K562 (cell line): Measurements from ENCODE around the gene COMTD1. TPM values are rescaled to one million over a fixed set of nuclear protein-coding genes. Genes with fewer than 3 reads are reported as not detected.

ENCODE experiments used
- BRCA1 ChIP-seq, 2 experiments: fragments of 450-650 bp in 1 of 2; sonication (generic) in 1 of 2; formaldehyde crosslinking in 1 of 2; IDR thresholded peaks; 2 replicates each; pipeline versions ENCODE4 v1.5.0 to v1.6.1; 2017 to 2020; ENCODE audit warnings: mild to moderate bottlenecking in 1 of 2, missing genetic modification reagents in 1 of 2
- BRD9 ChIP-seq: fragments of 450-650 bp; IDR thresholded peaks from 2 replicates; pipeline ENCODE4 v1.6.1; 2018; ENCODE audit warnings: low read depth; ENCODE audit not compliant: partially characterized antibody
- CTCF ChIP-seq, 3 experiments: IDR thresholded peaks in 2 of 3; conservative IDR thresholded peaks in 1 of 3; 2 replicates each; pipeline ENCODE4 v1.5.1; 2011 to 2012; ENCODE audit warnings: low read length in 3 of 3, mild to moderate bottlenecking in 3 of 3, control low read depth in 2 of 3, improper control_type of control experiment in 1 of 3, inconsistent platforms in 1 of 3, low read depth in 1 of 3, mixed read lengths in 1 of 3, moderate library complexity in 1 of 3; ENCODE audit not compliant: insufficient read depth in 2 of 3
- ETV1 ChIP-seq: fragments of 450-650 bp; conservative IDR thresholded peaks from 2 replicates; pipeline ENCODE4 v1.6.1; 2016; ENCODE audit warnings: missing genetic modification characterization, control low read depth, low read depth, missing compliant biosample characterization
- HMG20B ChIP-seq: fragments of 250-450 bp; sonication (Bioruptor Pico); IDR thresholded peaks from 2 replicates; pipeline ENCODE4 v1.5.0; 2021; ENCODE audit warnings: mild to moderate bottlenecking
- KLF16 ChIP-seq: IDR thresholded peaks from 2 replicates; pipeline ENCODE4 v1.6.1; 2016; ENCODE audit warnings: antibody characterized with exemption
- MCM7 ChIP-seq, 2 experiments: fragments of 450-650 bp; IDR thresholded peaks; 2 replicates each; pipeline ENCODE4 v1.6.1; 2016 to 2018
- POLR2AphosphoS2 ChIP-seq: IDR thresholded peaks from 2 replicates; pipeline ENCODE4 v1.6.1; 2012; ENCODE audit warnings: low read length, improper control_type of control experiment
- POLR3A ChIP-seq: IDR thresholded peaks from 2 replicates; pipeline ENCODE4 v1.6.1; 2011; ENCODE audit warnings: borderline replicate concordance, mild to moderate bottlenecking, moderate library complexity; ENCODE audit not compliant: insufficient read length, insufficient read depth; ENCODE audit errors: extremely low read depth
- RBM34 ChIP-seq: fragments of 200-400 bp; formaldehyde crosslinking; IDR thresholded peaks from 2 replicates; pipeline ENCODE4 v1.6.1; 2018; ENCODE audit warnings: low read length, borderline replicate concordance; ENCODE audit not compliant: insufficient read depth
- SOX6 ChIP-seq: fragments of 450-650 bp; IDR thresholded peaks from 2 replicates; pipeline ENCODE4 v1.6.1; 2014; ENCODE audit warnings: mild to moderate bottlenecking
- STAT5B ChIP-seq: fragments of 250-450 bp; sonication (Bioruptor Pico); IDR thresholded peaks from 2 replicates; pipeline ENCODE4 v1.8.0; 2021; ENCODE audit warnings: mild to moderate bottlenecking, inconsistent platforms
- U2AF2 ChIP-seq: fragments of 200-400 bp; formaldehyde crosslinking; optimal IDR thresholded peaks from 2 replicates; pipeline ENCODE3; 2017; ENCODE audit warnings: low read depth, mild to moderate bottlenecking, low read length
- ZBTB11 ChIP-seq, 3 experiments: fragments of 200-800 bp in 1 of 3; fragments of 250-450 bp in 1 of 3; fragments of 450-650 bp in 1 of 3; sonication (Bioruptor Pico) in 1 of 3; sonication (Bioruptor generic) in 1 of 3; formaldehyde crosslinking in 1 of 3; IDR thresholded peaks; 2 replicates each; pipeline versions ENCODE4 v1.6.1 to v1.8.0; 2016 to 2022; ENCODE audit warnings: mild to moderate bottlenecking in 2 of 3, missing genetic modification characterization in 2 of 3, missing compliant biosample characterization in 1 of 3, moderate library complexity in 1 of 3
- ZNF280A ChIP-seq: fragments of 450-650 bp; IDR thresholded peaks from 2 replicates; pipeline ENCODE4 v1.6.1; 2018; ENCODE audit warnings: mild to moderate bottlenecking, low read depth; ENCODE audit not compliant: partially characterized antibody
- ZNF324 ChIP-seq: fragments of 250-450 bp; sonication (Bioruptor Pico); IDR thresholded peaks from 2 replicates; pipeline ENCODE4 v1.4.0; 2020; ENCODE audit warnings: mild to moderate bottlenecking
- ZNF717 ChIP-seq: fragments of 250-450 bp; sonication (Bioruptor Pico); IDR thresholded peaks from 2 replicates; pipeline ENCODE4 v1.5.0; 2021
- polyA plus RNA-seq, 8 experiments: library from polyadenylated mRNA; depleted of rRNA in 4 of 8; stranded (reverse) in 5 of 8; unstranded in 3 of 8; fragments of >200 nt; fragmentation: Nextera tagmentation in 2 of 8; fragmentation: Illumina TruSeq in 1 of 8; extraction: Ambion mirVana in 2 of 8; extraction: Trizol in 1 of 8; gene quantifications; 2 replicates each; pipeline versions ENCODE4 v1.2.1 to v1.2.3, GENCODE V29; 2011 to 2014; ENCODE audit warnings: inconsistent platforms in 1 of 8, missing spikeins in 1 of 8
- total RNA-seq, 7 experiments: library from RNA; depleted of rRNA in 6 of 7; stranded (reverse); fragments of >200 nt in 6 of 7; fragmentation: Illumina TruSeq in 2 of 7; extraction: Trizol in 2 of 7; gene quantifications; 2 replicates each; pipeline versions ENCODE4 v1.2.1 to v1.2.3, GENCODE V29; 2011 to 2021; ENCODE audit warnings: low replicate concordance in 1 of 7

COMTD1 gene
- total and polyA plus RNA-seq, 9 of the 15 experiments (the other 6 are each of a cell fraction or from before 2014, with no cell fraction given), result 0.41 to 112 (median 13.7) TPM

GRCh38 chr10:75235375-75236177, at the start of gene COMTD1 (continued):
- TF ChIP-seq ZNF324 (CRISPR knock-in tag), result no peak
- TF ChIP-seq U2AF2, result no peak
- TF ChIP-seq MCM7 (IDR thresholded peaks at IDR 0.05), result no peak
- peak in 1 of 3 experiments; percentile 31; a peak in 1 of 6 replicates for TF ChIP-seq ZBTB11 (CRISPR knock-in tag; IDR thresholded peaks at IDR 0.05)
- no peak for TF ChIP-seq ZNF717 (CRISPR knock-in tag)
- TF ChIP-seq BRCA1 (IDR thresholded peaks at IDR 0.05), result no peak
- no peak for TF ChIP-seq BRCA1 (CRISPR knock-in tag; IDR thresholded peaks at IDR 0.05)
- no peak for TF ChIP-seq POLR3A
- TF ChIP-seq POLR2AphosphoS2, result no peak
- TF ChIP-seq CTCF (IDR thresholded peaks at IDR 0.05 in 2 of 3, conservative IDR thresholded peaks at IDR 0.05 in 1 of 3; ENCODE audit: insufficient read depth in 2 of 3, low read depth in 1 of 3, low read length in 3 of 3), result peak; percentile 100
- TF ChIP-seq KLF16, result peak; percentile 86
- TF ChIP-seq STAT5B (CRISPR knock-in tag), result no peak
- 0 out of 2 replicates have a peak, but pooled peaks have one; percentile 68 for TF ChIP-seq HMG20B (CRISPR knock-in tag)
- 0 out of 2 replicates have a peak, but pooled peaks have one; percentile 19 for TF ChIP-seq ETV1 (tag)
- TF ChIP-seq ZNF280A, result no peak
- TF ChIP-seq BRD9, result peak; percentile 36
- TF ChIP-seq RBM34, result no peak
- peak; percentile 28; the same call in 1 of the 2 replicates for TF ChIP-seq SOX6
